Myocyte (in vitro differentiated cells): ENCODE data around the gene ATP6V1B1. TPM values are rescaled to one million over a fixed set of nuclear protein-coding genes. Genes with fewer than 3 reads are reported as not detected.

Experiments used
- DNase-seq: peaks from one replicate; pipeline ENCODE4 v3.0.0-alpha.2; 2012; ENCODE audit warnings: low read depth
- total RNA-seq: library from RNA; depleted of rRNA; stranded (reverse); fragments of >200 nt; gene quantifications from 2 replicates; pipeline ENCODE4 v1.2.3, GENCODE V29; 2014

Gene ATP6V1B1
- total RNA-seq, 1 donor from 2014 or later = 3.8 TPM

DNA sequence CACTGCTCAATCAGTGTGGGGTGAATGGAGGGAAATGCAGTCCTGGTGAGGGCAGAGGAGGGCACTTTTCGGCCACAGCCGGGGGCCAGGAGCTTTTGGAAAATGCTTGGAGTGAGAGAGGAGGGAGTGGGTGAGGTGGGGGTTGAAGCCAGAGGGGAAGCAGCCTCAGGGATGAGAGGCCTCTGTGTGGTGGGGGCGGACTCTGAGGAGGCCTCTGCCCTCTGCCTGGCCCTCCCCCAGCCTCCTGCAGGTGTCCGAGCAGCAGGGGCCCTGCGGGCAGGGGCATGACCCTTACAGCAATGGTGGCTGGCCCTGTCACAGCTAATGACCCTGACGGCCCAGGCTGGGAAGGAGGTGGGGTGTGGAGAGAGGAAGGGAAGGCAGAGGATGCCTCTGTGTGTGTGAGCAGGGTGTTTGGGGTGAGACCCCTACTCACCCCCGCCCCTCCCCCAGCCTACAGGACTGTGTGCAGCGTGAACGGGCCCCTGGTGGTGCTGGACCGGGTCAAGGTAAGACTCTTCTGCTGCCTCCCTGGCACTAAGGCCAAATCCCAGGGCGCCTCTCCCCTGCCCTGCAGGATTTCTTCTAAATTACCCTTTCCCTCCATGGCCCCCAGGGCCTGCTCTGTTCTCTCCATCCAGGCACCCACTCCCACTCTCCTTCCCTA is 7.6 kb downstream of the ATP6V1B1 start:
- no peak for DNase-seq

DNA sequence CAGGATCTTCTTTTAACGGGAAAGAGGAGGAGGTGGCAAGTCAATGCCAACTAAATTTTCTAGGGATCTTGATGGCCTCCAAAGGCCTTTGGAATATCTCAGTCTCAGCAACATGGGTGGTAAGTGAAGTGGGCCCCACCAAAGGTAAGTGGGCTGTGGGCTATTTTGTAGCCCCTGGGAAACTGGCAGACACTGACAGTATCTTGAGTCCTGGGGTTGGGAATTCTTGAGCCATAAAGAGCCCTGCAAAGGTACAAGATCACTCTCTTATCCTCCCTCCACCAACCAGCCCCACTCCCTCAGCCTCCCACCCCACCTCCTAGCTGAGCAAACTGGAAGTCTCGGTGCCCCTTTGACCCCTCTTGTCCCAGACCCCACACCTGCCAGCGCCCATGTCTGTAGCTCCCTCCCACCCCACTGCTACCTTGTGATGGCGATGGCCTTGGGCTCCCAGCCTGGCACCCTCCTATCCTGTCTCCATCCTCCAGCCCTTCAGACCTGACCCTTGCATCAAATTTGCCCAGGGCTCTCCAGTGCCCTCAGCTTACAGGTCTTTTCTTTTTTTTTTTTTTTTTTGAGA is 8.5 kb downstream of the ATP6V1B1 start:
- no peak for DNase-seq

DNA sequence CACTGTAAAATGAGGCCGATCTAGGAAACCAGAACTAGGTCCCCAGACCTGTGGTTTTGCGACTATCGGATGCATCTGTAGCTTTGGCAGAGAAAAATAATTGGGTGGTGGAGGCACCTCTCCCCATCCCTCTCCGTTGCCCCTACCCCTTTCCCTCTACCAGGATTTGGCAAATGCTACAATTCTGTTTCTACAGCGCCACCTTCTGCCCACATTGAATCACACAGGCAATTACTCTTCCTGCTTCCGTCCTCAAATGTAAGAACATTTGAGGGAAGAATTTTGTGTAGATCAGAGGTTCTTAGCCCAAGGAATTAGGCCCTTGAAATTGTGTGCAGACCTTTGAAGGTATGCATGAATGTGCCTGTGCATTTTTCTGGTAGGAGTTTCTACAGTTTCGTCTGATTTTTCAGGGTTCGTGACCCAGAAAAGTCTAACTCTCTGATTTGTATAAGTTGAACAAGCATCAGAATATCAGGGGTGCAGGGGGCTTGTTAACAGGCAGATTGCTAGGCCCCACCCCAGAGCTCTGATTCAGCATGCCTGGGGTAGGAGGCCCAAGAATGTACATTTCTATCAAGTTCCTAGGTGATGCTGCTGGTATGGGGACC is 11.2 kb downstream of the ATP6V1B1 start:
- DNase-seq = peak; percentile 74

- DNase-seq = no peak
These were observed 12.0 kb downstream of the ATP6V1B1 start for GRCh38 chr2:70947556-70948184.

GRCh38 chr2:70948337-70949003 is 12.8 kb downstream of the ATP6V1B1 start:
- DNase-seq = peak; percentile 83

GRCh38 chr2:70949086-70949485 is 13.4 kb downstream of the ATP6V1B1 start:
- DNase-seq = no peak

- DNase-seq = no peak
These were observed 19.2 kb downstream of the ATP6V1B1 start for GRCh38 chr2:70954886-70955285.

GRCh38 chr2:70956141-70956540 is 20.4 kb downstream of the ATP6V1B1 start:
- no peak for DNase-seq

DNA sequence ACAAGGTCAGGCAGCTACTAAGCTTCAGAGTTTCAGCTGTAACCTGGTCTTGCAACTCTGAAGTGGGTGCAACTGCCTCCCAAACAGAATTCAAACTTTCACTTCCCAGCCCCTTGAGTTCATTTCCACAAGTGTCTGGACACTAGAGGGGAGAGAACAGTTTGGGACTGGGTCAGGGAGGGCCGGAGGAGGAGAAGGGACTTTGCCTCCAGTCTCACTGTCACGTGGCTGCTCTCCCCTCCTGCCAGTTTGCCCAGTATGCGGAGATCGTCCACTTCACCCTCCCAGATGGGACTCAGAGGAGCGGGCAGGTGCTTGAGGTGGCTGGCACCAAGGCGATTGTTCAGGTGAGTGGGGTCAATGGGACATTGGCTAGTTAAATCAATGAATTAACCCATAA is 22.1 kb downstream of the ATP6V1B1 start:
- DNase-seq = no peak

GRCh38 chr2:70958759-70959158 is 23.1 kb downstream of the ATP6V1B1 start:
- DNase-seq = no peak

GRCh38 chr2:70959271-70959761 is 23.6 kb downstream of the ATP6V1B1 start:
- peak; percentile 13 for DNase-seq

GRCh38 chr2:70959851-70960832 is 24.4 kb downstream of the ATP6V1B1 start:
- DNase-seq = no peak

- DNase-seq = no peak
These were observed 25.3 kb downstream of the ATP6V1B1 start for GRCh38 chr2:70960833-70961647.

- DNase-seq = no peak
These were observed 25.9 kb downstream of the ATP6V1B1 start for GRCh38 chr2:70961648-70961994.

DNA sequence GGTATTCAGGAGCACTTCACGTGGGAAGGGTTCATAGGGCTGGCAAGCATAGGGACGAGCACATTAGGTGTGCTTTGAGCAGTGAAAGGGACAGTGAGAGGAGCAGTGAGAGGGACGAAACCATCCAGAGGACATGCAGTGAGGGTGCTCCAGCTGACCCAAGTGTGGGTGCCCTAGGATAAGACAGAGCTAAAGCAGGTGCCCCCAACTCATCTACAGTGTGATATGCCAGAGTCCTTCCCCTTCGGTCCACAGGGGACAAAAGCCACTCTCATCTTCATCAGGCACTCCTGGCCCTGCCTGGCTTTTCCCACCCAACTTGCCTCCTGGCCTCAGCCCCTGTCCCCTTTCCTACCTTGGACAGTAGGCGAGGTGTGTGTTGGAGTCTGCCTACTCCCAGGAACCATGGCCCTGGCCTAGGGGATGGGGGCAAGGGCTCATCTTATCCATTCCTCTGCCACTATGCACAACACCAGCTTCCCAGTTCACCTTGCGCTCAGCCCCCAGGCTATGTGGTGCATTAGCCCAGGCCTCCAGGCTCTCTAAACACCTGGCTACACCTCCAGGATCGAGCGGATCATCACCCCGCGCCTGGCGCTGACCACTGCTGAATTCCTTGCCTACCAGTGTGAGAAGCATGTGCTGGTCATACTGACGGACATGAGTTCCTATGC is 26.6 kb downstream of the ATP6V1B1 start:
- DNase-seq = no peak

DNA sequence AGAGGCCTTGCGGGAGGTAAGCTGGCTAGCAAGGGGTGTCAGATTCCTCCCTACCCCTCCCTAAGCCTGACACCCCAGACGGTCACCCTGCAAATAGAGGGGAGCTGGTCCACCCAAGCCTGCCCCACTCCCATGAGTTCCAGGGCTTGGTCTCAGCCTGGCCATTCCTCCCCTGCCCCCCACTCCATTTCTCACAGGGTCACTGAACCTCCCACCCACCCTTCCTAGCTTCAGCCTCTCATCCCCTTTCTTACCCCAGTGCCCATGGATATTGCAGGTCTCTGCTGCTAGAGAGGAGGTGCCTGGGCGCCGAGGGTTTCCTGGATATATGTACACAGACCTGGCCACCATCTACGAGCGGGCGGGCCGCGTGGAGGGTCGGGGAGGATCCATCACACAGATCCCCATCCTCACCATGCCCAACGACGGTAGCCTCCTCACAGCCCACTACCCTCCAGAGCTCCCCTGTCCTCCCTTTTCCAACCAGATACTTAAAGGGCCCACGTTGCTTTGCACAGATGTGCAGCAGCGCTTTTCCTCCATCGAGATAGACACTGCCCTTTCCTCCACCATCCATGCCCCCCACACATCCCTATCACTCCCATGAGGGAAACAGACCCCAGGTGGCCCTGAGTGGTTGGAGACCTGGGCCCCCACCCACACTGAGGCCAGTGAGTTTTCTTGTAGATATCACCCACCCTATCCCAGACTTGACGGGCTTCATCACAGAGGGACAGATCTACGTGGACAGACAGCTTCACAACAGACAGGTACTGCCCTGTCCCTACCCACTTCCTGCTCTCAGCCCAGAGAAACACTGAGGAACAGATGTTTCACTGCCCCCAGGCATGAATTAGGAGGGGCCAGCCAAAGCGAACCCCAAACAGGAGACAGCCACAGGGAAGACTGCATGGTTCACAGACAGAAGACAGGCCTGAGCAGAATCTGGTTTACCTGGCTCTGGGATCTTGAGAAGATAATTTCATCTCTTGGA is 27.5 kb downstream of the ATP6V1B1 start:
- DNase-seq = no peak

GRCh38 chr2:70964133-70964532 is 28.4 kb downstream of the ATP6V1B1 start:
- no peak for DNase-seq
